NCI-H128 (cell line): Measurements from ENCODE around the gene RBM20.
"Not testable (repeated sequence)": the region's sequence is repeated elsewhere in the genome, so short reads cannot be mapped to it uniquely, and the experiment has no call there.

Experiments used
- DNase-seq: peaks from one replicate; lab custom pipeline; 2025; ENCODE audit not compliant: unreplicated experiment; lab: John Stamatoyannopoulos, UW

Gene RBM20

GRCh38 chr10:110758898-110759297 is 114.8 kb downstream of the RBM20 start:
- DNase-seq = no peak

GRCh38 chr10:110759523-110759922 is 115.4 kb downstream of the RBM20 start:
- DNase-seq = no peak

GRCh38 chr10:110762109-110762848 is 118.1 kb downstream of the RBM20 start:
- DNase-seq = no peak

- no peak for DNase-seq
These were observed 118.7 kb downstream of the RBM20 start for GRCh38 chr10:110762849-110763211.

GRCh38 chr10:110764378-110764777 is 120.2 kb downstream of the RBM20 start:
- no peak for DNase-seq

GRCh38 chr10:110764793-110765512 is 120.8 kb downstream of the RBM20 start:
- no peak for DNase-seq

- DNase-seq = no peak
These were observed 121.6 kb downstream of the RBM20 start for GRCh38 chr10:110765513-110766319.

- not testable (repeated sequence) for DNase-seq
These were observed 123.5 kb downstream of the RBM20 start for GRCh38 chr10:110767601-110768000.

- DNase-seq = no peak
These were observed 126.1 kb downstream of the RBM20 start for GRCh38 chr10:110770243-110770642.

GRCh38 chr10:110771486-110771885 is 127.3 kb downstream of the RBM20 start:
- DNase-seq = no peak

- DNase-seq = no peak
These were observed 127.9 kb downstream of the RBM20 start for GRCh38 chr10:110771991-110772390.

- no peak for DNase-seq
These were observed 128.4 kb downstream of the RBM20 start for GRCh38 chr10:110772454-110773025.

- DNase-seq = no peak
These were observed 129.5 kb downstream of the RBM20 start for GRCh38 chr10:110773693-110774068.

GRCh38 chr10:110774069-110775019 is 130.2 kb downstream of the RBM20 start:
- DNase-seq = no peak

- DNase-seq = no peak
These were observed 130.9 kb downstream of the RBM20 start for GRCh38 chr10:110775020-110775375.

GRCh38 chr10:110775406-110775805 is 131.3 kb downstream of the RBM20 start:
- no peak for DNase-seq

GRCh38 chr10:110777017-110777416 is 132.9 kb downstream of the RBM20 start:
- DNase-seq = no peak

- no peak for DNase-seq
These were observed 133.5 kb downstream of the RBM20 start for GRCh38 chr10:110777661-110778060.

- no peak for DNase-seq
These were observed 134.1 kb downstream of the RBM20 start for GRCh38 chr10:110778211-110778610.

- DNase-seq = no peak
These were observed 135.4 kb downstream of the RBM20 start for GRCh38 chr10:110779489-110779888.
